Measurements from ENCODE around the gene KDM2B.

KDM2B gene

DNA sequence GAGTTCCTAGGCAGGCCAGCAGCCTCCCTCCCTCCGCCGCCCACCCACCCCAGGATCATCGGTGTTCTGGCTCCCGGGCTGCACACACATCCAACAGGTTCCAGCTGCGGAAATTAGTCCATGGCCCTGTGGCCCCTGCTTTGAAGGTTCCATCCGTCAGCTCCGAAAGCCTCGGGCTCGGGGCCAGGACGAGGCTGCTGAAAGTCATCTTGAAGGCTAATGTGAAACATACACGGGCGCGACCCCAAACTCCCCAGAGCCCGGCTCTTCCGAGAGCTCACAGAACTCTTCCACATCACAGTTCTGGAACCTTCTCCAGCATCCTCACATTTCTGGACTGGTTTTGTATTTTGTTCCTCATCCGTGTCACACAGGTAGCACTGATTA is 19.8 kb downstream of the KDM2B start:
- no peak for DNase-seq (ENCODE audit: low spot score)

- DNase-seq (ENCODE audit: low spot score): no peak
These were observed 20.3 kb downstream of the KDM2B start for GRCh38 chr12:121560392-121561008.

- no peak for DNase-seq (ENCODE audit: low spot score)
These were observed 21.9 kb downstream of the KDM2B start for GRCh38 chr12:121558956-121559355.

DNA sequence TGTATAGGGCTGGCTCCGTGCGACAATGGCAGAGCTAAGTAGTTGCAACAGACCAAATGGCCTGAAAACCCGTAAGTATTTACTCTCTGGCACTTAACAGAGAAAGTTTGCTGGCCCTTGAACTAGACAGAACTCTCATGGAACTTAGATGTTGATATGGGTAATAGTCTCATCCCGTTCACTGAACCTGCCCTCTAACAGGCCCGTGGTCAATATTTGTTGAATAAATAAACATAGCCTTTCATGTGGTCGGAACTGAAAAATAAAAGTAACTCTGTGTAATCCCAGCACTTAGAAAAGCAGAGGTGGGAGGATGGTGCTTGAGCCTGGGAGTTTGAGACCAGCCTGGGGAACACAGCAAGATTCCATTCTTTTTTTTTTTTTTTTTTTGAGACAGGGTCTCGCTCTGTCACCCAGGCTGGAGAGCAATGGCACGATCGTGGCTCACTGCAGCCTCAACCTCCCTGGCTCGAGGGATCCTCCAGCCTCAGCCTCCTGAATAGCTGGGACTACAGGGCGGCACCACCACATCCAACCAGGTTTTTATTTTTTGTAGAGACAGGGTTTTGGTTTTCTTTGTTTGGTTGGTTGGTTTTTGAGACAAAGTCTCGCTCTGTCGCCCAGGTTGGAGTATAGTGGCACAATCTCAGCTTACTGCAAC is 29.7 kb downstream of the KDM2B start:
- peak; percentile 40 for DNase-seq (ENCODE audit: low spot score)

DNA sequence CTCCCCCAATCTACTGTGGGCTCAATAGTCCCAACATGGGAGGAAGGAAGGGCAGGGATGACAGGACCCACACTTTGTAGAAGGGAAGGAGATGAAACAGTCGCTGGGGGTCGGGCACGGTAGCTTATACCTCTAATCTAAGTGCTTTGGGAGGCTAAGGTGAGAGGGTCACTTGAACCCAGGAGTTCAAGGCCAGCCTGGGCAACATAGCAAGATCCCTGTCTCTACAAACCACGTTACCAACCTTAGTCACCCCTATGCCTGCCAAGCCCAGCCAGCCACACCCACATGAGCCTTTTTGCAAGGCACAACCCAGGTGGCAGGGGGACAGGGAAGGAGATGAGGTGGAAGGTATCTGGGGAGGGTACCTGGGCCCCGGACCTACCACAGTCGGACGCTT is 31.7 kb downstream of the KDM2B start:
- no peak for DNase-seq (ENCODE audit: low spot score)

DNA sequence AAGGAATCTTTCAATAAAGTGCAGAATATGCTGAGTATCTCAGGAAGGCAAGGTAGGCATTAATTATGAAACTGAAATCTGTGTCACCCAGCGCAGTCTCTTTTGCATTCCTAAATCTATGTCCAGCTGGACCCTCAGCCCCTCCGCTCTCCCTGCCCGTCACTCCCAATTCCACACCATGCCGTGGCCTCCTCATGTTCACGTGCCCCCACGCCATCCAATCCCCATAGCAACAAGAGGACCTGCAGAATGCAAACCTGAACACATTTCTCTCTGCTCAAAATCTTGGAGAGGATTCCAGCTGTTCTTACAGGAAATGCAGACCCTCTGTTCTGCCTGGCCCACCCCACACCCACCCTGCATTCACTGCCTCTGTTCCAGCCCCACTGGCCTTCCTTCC is 35.3 kb downstream of the KDM2B start:
- DNase-seq (ENCODE audit: low spot score): no peak

- DNase-seq (ENCODE audit: low spot score): no peak
These were observed 37.0 kb downstream of the KDM2B start for GRCh38 chr12:121543786-121544185.

DNA sequence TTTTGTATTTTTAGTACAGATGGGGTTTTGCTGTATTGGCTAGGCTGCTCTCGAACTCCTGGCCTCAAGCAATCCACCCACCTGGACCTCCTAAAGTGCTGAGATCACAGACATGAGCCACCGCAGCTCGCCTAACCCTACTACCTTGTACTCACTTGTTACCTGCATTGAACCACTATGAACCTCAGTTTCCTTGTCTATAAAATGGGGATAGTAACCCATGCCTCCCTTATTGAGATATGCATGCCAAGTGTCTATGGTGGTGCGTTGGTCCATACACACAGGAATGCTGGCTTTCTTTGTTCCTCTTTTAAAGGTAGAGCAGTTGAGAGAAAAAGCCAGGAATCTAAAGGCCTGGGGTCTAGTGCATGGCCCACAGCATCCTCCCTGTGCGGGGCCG is 40.9 kb downstream of the KDM2B start:
- no peak for DNase-seq (ENCODE audit: low spot score)

GRCh38 chr12:121538699-121539061 is 42.1 kb downstream of the KDM2B start:
- no peak for DNase-seq (ENCODE audit: low spot score)

DNA sequence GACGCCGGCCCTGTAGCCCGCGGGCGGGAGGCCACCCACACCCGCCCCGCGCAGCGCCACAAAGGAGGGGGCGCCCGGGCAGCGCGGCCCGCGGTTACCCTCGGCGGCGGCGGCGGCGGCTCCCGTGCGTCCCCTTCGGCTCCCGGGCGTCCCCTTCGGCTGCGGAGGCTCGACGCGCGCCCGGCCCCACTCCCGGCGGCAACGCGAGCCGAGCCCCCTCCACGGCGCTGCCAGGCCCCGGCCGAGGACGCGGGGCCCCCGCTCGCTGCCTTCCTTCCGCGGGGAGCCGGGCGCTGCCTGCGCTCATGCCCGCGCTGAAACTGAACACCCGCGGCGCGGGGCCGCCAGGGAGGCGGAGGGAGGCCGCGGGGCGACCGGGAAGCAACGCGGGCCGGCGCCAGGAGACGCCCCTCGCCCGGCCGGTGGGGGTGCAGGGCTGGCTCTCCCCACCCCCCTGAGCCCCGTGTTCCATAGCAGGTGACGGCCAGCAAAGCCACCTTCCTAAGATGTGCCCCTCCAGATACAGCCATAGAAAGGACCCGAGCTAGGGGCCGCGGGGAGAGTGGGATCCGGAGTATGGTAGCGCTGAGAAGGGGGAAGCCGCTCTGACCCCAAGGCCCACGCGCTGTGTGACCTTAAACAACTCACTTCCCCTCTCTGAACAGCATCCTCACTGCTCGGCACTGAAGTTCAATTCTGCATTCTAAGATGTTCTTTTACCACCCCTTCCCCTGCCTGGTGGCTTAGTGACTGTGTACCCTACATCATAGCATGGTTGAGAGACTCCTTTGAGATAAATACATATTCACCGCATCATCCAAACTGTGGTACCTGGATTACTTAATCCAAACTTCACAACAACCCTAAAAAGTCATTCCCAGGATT is 42.8 kb downstream of the KDM2B start:
- DNase-seq (ENCODE audit: low spot score): no peak

GRCh38 chr12:121536899-121537813 is 43.7 kb downstream of the KDM2B start:
- peak; percentile 54 for DNase-seq (ENCODE audit: low spot score)

DNA sequence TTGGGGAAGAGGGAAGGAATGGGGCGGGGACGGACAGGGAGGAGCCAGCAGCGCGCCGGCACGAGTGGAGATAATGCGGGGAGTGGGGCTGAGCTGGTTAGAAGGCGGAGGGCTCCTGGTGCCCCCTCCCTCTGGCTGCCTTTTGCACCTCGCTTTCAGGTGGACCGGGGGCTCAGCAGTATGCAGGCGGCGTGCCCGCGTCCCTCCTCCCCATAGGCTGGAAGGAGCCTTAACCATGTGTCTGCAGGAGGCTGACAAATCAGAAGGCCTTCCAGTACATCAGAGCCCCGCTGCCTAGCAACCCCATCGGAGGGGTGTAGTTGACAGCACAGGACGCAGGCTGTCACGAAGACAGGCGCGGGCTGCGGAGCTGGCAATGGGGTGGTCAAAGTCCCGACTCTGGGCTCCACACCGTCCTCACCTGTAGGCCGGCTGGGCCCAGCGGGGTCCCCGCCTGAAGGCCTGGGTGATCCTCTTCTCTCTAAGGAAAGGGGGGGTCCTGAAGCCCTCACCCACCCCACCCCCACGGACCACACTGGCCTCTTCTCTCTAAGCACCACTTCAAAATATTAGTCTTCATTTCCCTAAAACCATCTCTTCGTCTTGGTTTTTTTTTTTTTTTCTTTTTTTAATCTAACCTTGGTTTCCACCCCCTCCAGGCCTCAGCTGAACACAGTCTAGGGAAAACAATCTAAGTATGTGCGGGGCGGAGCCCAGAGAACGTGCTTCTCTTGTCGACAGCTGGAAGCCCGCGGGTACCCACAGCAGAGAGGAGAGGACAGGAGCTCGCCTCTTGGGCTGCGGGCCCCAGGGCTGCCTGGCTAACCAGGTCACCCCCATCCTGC is 44.5 kb downstream of the KDM2B start:
- DNase-seq (ENCODE audit: low spot score): no peak

DNA sequence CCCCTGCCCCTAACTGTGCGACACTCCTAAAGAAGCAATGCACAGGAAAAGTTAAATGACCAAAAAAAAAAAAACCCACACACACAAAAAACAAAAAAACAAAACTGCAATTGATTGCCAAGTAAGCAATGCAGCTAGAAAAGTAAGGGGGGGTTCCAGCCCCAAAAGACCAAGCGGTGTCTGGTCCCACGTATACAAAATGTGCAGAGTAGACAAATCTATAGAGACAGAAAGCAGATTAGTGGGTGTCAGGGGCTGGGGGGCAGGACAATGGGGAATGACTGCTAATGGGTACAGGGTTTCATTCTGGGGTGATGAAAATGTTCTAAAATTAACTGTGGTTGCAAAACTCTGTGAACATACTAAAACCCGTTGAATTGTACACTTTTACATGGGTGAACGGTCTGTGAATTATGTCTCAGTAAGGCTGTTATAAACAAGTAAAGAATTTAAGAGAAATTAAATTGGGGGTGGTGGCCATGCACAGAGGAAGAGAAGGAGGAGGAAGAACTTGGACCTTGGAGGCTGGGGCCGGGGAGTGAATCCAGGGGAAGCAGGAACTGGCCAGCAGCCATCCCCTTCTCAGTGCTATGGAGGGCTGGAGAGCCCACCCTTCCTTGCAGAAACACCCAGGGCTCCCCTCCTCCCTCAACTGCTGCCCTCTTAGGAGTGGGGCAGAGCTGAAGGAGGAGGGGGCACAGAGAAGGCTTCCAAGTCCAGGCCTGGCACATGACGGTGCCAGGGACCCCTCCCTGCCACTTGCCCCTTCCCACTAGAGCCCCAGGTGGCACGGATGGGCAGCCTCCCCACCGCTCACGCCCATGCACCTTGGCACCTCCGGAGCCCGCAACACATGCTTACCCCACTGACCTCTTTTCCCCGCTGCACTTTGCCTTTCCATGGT is 45.4 kb downstream of the KDM2B start:
- no peak for DNase-seq (ENCODE audit: low spot score)

DNA sequence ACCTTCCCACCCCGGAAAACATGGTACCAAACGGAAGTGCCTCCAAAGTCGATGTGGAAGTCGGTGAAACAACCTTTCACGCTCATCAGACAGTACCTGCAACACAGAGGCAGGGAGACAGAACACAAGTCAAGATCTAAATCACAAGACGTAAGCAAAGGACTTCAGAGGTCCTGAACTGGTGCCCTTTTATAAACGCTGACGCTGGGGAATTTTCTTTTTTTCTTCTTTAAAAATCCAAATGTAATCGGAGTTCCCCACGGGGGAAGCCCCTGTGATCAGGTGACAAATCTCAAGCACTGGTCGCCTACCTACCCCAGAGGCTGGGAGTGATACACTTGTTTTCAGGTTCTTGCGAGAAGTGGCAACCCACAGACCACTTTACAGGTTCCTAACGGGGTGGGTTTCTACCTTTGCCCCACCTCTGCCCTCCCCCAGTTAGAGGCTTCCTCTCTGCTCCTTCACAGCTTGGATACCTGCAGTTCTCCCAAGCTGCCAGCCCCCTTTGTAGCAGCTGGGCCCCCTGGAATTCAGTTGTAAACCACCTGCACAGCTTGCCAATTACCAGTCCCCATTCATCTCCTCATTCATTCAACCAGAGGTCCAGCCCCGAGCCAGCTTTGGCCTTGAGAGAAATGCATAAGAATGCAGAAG is 46.2 kb downstream of the KDM2B start:
- DNase-seq (ENCODE audit: low spot score): no peak

GRCh38 chr12:121533394-121534090 is 47.3 kb downstream of the KDM2B start:
- no peak for DNase-seq (ENCODE audit: low spot score)

DNA sequence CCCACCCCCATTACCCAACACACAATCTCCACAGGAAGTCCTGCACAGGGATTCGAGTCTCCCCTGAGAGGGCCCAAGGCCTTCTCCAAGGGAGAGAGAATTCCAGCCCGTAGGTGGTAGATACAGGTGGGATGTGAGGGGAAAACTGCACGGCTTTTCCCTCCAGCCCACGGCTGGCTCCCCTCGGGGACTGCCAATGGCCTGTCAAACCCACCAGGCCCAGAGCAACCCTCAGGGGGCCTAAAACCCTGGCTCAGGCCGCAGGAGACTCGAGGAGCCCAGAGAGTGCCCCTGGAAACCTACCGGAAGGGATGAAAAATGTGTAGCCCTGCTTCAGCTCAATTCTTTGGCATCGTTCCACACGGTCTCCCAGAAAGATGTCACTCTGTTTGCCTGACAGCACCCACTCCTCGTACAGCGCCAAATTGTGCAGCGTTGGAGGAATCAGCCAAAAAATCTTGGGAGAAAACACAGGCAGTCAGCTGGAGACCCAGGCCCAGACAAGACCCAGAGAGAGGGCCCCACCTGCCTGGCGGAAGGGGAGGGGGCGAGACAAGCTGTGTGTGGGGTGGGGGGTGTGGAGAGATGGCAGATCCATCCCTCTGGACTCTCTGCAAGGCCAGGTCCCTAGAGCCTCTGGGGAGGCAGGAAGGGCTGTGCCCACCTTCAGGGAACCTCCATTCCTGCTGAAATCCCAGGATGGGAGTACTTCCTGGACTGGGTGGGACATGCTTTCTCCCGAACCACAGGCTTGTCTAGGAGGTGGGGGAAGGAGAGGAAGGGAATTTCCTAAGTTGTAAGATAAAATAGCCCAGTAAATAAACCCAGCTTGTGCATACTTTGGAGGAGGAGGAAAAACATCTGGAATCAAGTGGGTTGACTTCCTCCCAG is 48.1 kb downstream of the KDM2B start:
- DNase-seq (ENCODE audit: low spot score): no peak

GRCh38 chr12:121531356-121531750 is 49.5 kb downstream of the KDM2B start:
- DNase-seq (ENCODE audit: low spot score): no peak
